NT2/D1 (cell line): Measurements from ENCODE around the gene XK.
A peak's percentile ranks its signal among the peaks of the same experiment; 100 is the strongest.

ENCODE experiments used
- DNase-seq: peaks from one replicate; pipeline ENCODE4 v3.0.0-alpha.2; 2011; ENCODE audit warnings: low read depth, low spot score
- H3K27me3 ChIP-seq: 2 replicates; pipeline ENCODE4 v1.6.0; 2011; ENCODE audit warnings: mild to moderate bottlenecking; ENCODE audit not compliant: insufficient read length, insufficient read depth
- H3K36me3 ChIP-seq: 2 replicates; pipeline ENCODE4 v1.6.1; 2011; ENCODE audit warnings: mild to moderate bottlenecking, low read length, mixed read lengths; ENCODE audit not compliant: insufficient read depth, insufficient read length
- H3K4me1 ChIP-seq: 2 replicates; pipeline ENCODE4 v1.5.1; 2011; ENCODE audit not compliant: insufficient read depth, insufficient read length
- H3K4me3 ChIP-seq: 2 replicates; pipeline ENCODE4 v1.5.1; 2011; ENCODE audit warnings: low read depth; ENCODE audit not compliant: insufficient read length
- H3K9ac ChIP-seq: 2 replicates; pipeline ENCODE4 v1.6.0; 2011; ENCODE audit warnings: low read depth; ENCODE audit not compliant: insufficient read length
- H3K9me3 ChIP-seq: 2 replicates; pipeline ENCODE4 v1.5.1; 2011; ENCODE audit warnings: mild to moderate bottlenecking, low read length; ENCODE audit not compliant: insufficient read depth
- SUZ12 ChIP-seq: IDR thresholded peaks from 2 replicates; pipeline ENCODE4 v1.6.1; 2011; ENCODE audit not compliant: insufficient read length, insufficient read depth; ENCODE audit errors: extremely low read depth
- YY1 ChIP-seq: IDR thresholded peaks from 2 replicates; pipeline ENCODE4 v1.6.1; 2011; ENCODE audit not compliant: insufficient read length, insufficient read depth
- ZNF274 ChIP-seq: IDR thresholded peaks from 2 replicates; pipeline ENCODE4 v1.6.1; 2011; ENCODE audit warnings: mild to moderate bottlenecking, low read depth, low read length

XK gene

DNA sequence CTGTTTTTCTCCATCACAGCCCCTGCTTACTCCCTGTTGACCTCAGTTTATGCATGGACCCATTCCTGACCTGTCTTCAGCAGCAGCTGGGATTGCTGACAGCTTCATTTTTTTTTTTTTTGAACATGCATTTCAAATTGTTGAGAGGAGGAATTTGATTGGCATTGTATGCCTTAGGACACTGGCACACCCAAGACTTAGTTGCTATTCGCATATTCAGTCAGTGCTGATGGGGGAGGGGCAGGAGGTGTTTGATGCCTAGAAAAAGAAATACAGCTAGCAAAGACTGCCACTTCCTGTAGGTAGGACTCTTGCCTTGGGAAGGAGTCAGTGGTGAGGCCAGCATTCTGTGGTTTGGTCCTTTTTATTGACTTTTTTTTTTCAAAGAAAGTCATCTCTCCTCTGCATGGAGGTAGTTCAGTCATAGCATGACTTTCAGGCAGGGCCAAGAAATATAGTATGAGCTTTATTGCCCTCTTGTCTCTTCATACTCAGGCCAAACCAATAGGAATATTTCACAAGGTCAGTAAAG lies 33.6 kb upstream of the XK start:
- no peaks in the 10 kb centered on the region for H3K4me1 ChIP-seq
- DNase-seq = peak; percentile 11

DNA sequence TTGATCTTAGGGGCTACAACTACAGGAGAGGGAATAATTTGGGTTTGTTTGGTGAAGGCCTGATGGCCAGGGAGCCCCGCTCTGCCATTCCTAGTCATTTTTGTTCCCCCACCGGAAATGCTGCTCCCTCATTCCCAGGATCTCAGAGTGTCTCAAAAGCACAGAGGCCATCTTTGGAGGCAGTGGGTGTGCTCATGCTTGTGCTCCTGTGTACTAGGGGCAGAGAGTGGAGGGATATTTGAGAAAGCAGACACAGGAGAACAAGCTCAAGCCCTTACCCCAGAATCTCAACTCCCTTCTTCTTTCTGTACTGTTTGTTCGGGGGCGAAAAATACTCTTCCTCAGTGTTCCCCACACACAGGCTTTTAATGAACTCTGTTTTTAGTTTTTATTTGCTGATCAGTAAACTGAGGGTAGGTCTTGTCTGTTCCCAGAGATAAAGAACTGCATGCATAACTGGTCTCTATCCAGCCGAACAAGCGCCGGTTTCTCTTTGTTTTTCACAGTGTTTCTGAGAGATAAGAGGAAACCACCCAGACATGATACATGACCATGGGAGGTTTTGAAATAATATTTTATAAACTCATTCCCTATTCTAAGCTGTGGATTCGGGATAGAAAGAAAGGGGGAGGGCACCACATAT lies 32.9 kb upstream of the XK start:
- TF ChIP-seq SUZ12 = no peak
- no peak for TF ChIP-seq YY1
- TF ChIP-seq ZNF274 = no peak
- H3K27me3 ChIP-seq = no peaks in the 10 kb centered on the region
- H3K36me3 ChIP-seq = no peaks in the 10 kb centered on the region
- H3K4me3 ChIP-seq = no peak overlapping the region
- DNase-seq = no peak
- no peak overlapping the region for H3K9ac ChIP-seq
- no peaks in the 10 kb centered on the region for H3K9me3 ChIP-seq
- no peaks in the 10 kb centered on the region for H3K4me1 ChIP-seq

More for the DNA sequence above, 33.6 kb upstream of the XK start:
- TF ChIP-seq ZNF274 (no peak), YY1 (no peak), SUZ12 (no peak)
- Histone ChIP-seq H3K9ac (no peak overlapping the region), H3K27me3 (no peaks in the 10 kb centered on the region), H3K9me3 (no peaks in the 10 kb centered on the region), H3K4me3 (no peak overlapping the region), H3K36me3 (no peaks in the 10 kb centered on the region)

DNA sequence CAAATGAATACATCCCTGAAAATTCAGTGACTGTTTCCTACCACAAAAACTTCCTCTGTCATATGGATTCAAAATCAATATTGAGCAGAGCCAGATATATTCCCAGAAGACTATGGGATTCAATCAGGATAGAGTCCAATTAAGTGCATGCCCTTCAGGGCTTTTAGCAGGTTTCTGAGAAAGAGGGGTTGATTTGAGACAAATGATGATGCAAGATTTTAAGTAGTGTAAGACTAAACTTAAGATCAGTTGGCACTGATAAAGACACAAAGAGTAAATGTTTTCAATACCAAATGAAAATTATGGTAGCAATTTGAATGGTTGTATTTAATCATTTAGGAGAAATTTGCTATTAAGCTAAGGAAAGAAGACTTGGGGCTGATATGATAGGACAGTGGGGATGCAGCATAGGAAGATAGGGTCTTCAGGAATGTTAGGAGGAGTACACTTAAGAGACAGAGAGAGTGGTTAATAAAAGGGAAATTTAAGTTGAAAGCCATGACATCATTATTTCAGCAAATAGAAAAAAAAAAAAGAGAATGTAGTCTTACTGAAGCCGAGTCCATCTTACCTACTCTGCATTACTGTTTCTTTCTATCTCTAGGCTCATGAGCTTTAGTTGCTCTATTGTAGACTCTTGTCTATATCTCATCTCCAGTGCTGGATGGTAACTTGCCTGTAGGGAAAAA lies 32.0 kb upstream of the XK start:
- Histone ChIP-seq H3K36me3 (no peaks in the 10 kb centered on the region), H3K27me3 (no peaks in the 10 kb centered on the region)
- TF ChIP-seq YY1 (no peak), SUZ12 (no peak), ZNF274 (no peak)

DNA sequence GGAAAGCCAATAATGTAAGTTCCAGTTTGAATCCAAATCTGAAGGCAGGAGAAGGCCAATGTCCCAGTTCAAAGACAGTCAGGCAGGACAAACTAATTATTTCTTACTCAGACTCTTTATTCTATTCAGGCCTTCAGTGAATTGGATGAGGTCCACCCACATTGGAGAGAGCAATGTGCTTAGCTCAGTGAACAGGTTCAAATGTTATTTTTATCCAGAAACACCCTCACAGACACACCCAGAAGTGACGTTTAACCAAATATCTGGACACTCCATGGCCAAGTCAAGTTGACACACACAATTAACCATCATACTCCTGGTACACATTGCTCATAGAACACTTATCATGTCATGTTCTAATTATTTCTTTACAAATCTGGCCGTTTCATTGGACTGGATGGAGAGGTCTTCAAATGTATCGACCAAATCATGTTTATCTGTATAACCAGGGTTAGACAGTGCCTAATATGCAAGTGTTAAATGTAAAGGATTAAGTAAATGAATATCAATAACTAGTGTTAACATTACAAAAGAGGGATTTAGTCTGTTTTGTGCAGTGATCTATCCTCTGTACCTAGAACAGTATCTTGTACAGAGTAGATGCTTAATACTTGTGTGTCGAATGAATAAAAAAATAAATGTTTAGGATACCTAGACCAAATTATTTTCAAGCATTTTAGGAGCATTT lies 27.1 kb upstream of the XK start:
- H3K9me3 ChIP-seq = no peaks in the 10 kb centered on the region
- no peak for TF ChIP-seq ZNF274
- no peak for TF ChIP-seq SUZ12
- TF ChIP-seq YY1 = no peak
- H3K36me3 ChIP-seq = no peaks in the 10 kb centered on the region
- no peak overlapping the region for H3K9ac ChIP-seq
- no peaks in the 10 kb centered on the region for H3K27me3 ChIP-seq
- no peak for DNase-seq
- no peaks in the 10 kb centered on the region for H3K4me1 ChIP-seq
- H3K4me3 ChIP-seq = no peak overlapping the region

More for the DNA sequence above, 32.0 kb upstream of the XK start:
- Histone ChIP-seq H3K4me1 (no peaks in the 10 kb centered on the region), H3K4me3 (no peak overlapping the region), H3K9me3 (no peaks in the 10 kb centered on the region), H3K9ac (no peak overlapping the region)
- no peak for DNase-seq

DNA sequence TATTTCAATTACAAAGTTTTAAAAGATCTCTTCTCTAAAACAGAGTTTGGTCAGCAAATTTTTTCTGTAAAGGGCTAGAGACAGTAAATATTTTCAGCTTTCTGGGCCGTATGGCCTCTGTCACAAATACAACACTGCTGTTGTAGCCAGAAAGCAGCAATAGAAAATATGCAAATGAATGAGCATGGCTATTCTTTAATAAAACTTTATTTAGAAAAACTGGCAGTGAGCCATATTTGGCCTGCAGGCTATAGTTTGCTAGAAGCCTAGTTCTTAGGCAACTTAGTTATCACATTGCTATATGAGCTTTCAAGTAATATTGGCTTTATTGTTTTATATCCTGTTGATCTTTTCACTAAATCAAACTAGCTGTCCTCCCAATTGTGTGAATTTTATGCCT lies 26.5 kb upstream of the XK start:
- TF ChIP-seq YY1 (no peak), SUZ12 (no peak), ZNF274 (no peak)
- Histone ChIP-seq H3K4me1 (no peaks in the 10 kb centered on the region), H3K9me3 (no peaks in the 10 kb centered on the region), H3K27me3 (no peaks in the 10 kb centered on the region), H3K4me3 (no peak overlapping the region), H3K36me3 (no peaks in the 10 kb centered on the region), H3K9ac (no peak overlapping the region)
- DNase-seq = no peak

DNA sequence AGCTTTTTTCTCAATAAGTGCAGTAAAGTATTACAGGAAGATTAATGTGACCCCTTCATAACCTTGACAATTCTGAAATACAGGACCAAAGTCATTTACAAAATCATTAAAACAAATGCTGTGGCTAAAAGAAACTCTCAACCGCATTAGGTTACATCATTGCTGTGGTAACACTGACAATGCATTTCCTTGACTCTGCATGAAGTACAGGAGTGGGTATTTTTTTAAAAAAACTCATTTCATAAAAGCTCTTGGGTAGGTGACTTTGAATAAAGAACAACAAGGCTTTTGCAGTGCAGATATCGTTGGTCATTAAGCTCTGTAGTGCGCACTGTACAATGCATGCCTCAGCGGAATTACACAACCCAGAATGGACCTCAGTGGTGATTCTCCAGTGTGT lies 23.4 kb upstream of the XK start:
- DNase-seq = no peak

DNA sequence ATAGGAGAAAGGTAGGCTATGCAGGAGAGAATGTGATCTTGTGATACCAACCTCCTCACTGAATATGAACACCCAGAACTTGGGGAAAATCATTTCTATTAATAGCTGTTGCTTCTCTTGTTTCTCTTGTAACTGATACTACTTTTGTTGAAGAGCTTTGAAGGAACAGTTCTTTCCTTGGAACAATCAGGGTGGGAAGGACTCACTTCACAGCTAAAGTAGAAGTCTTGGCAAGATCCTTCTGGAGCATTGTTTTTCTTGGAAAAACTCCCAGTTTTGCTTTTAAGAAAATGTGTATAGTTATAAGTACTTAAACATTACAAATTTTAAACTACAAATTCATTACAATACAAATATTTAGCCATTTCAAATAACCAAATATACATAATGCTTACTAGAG lies 19.1 kb upstream of the XK start:
- TF ChIP-seq YY1 (no peak), ZNF274 (no peak), SUZ12 (no peak)

More for the DNA sequence above, 23.4 kb upstream of the XK start:
- TF ChIP-seq ZNF274 (no peak), SUZ12 (no peak), YY1 (no peak)
- Histone ChIP-seq H3K4me3 (no peak overlapping the region), H3K9ac (no peak overlapping the region), H3K36me3 (no peaks in the 10 kb centered on the region), H3K4me1 (no peaks in the 10 kb centered on the region), H3K9me3 (no peaks in the 10 kb centered on the region), H3K27me3 (no peaks in the 10 kb centered on the region)

More for the DNA sequence above, 19.1 kb upstream of the XK start:
- no peak for DNase-seq
- Histone ChIP-seq H3K36me3 (no peaks in the 10 kb centered on the region), H3K4me1 (no peaks in the 10 kb centered on the region), H3K4me3 (no peak overlapping the region), H3K9me3 (no peaks in the 10 kb centered on the region), H3K27me3 (no peaks in the 10 kb centered on the region), H3K9ac (no peak overlapping the region)
